Measurements from ENCODE around the gene DGUOK.

Gene DGUOK

DNA sequence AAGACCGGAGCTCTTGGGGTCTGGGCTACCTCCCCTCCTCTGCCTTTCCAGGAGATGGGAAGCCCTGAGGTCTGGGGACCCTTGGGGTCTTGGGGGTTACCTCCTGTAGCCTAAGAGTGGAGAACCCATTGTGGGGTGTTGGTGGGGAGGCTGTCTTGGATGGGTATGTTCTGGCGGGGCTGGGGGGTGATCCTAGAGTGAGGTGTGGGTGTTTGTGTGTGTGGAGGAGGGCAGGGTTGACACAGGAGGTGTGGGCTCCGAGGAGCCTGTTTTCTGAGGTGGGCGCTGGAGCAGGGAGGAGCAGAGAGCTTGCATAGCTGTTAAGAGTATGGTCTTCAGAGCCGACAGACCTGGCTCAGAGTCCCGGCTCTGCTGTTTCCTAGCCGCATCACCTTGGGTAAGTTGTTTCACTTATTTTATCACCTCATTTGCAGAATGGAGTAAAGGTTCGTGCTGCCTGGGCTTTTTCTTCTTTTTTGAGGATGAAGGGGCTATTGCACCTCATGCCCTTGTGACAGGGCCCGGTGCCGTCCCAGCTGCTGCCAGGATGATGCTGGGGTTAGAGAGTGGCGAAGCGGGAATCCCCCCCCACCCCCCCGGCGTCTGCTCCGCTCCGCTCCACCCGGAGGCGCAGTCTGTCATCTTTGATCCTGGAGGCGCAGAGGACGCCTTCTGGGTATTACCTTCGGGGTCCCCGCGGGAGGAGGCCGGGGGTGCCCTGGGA is 75.3 kb downstream of the DGUOK start:
- no peak for DNase-seq

DNA sequence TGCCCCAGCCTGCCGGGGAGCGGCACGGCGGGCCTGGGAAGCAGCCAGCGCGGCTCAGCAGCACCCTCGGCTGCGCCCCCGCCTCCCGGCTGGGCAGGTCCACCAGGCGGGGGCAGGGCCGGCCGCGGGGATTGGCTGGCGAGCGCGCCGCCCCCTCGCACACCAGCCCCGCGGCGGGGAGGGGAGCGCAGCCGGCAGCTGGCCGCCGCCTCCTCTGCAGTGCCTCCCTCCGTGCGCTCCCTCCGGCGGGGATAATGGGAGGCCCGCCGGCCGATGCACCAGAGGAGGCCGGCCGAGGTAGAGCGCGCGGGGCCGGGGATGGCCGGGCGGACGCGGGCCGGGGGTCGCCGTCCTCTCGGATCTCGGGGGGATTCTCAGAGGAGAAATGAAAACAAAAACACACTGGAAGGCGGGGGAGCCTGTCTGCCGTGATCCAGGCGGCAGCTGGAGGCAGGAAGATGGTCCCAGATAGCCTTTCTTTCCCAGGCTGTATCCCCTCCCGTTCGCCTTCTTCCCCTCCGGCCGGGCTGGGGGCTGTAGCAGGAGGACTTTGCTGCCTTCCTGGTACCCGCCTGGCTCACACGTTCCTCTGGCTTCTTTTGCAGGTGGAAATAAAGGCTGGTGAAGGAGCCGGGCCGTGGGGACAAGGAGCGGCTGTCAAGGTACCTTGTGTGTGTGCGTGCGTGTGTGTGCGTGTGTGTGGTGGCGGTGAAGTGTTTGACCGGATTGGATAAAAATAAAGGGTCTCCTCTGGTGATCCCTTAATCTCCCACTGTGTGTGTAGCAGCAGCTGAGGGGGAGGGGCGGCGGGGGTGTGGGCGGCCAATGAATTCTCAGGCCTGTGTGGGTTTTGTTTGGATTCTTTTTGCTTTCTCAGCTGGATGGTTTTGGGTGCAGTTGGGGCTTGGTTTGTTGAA is 76.1 kb downstream of the DGUOK start:
- DNase-seq, result peak; percentile 89

GRCh38 chr2:74003494-74004211 is 77.0 kb downstream of the DGUOK start:
- DNase-seq, result no peak

DNA sequence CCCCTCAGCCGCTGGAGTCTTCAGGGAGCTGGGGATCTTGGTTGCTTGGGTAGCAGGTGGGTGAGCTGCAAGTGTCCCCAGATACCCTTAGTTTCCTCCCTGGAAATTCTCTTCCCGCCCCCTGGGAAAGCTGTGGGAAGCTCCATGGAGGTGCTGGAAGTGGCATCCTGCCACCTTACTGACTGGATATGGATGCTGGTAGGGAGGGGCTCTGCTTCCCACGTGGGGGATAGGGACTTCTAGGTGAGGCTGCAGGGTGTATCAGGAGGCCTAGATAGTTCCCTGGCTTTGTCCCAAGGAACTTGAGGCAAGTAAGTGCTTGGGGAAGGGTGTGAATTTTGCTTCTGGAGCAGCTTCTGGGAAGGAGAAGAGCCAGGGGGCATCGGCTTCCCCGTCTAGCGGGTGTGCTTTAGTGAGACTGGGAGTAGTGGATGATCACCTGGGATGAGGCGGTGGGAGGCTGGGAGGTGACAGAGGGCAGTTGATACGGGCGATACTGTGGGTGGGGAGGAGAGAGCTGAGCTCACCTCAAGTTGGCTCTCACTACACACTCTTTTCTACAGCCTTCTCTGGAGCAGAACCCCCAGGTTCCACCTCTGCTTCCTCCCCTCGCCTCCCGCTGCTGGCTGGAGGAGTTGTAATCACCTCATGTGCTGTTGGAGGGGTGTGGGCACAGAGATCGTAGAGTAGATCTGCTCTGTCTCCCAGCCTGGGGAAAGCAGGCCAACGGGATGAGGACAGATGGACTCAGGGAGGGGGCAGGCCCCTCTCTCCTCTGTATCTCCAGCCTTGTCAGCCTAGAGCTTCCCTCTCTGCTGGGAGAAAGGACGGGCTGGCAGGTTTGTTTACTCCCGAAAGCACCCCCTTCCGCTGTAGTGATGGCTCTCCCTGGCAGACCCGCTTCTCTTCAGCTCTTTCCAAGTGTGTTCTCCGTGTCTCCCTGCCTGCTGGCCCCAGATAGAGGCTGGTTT is 77.8 kb downstream of the DGUOK start:
- DNase-seq, result no peak

DNA sequence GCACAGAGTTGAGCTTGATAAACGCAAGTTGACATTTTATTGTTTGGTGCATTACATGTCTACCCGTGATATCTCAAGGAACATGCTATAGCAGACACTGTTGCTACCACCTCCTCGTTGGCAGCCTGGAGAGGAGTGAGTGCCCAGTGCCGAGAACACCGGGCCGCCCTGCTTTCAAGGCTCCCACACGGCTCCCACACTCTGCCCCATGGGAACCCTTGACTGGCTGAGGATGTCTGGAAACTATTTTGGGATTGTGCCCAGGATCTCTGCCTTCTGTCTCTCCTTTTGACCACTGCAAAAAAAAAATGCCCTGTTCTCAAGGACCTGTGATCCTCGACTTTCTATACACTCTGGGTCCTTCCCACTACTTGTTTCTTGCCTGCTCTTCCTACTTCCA is 79.1 kb downstream of the DGUOK start:
- DNase-seq, result no peak

- no peak for DNase-seq
Measured at GRCh38 chr2:74006459-74006858, 79.8 kb downstream of the DGUOK start.

DNA sequence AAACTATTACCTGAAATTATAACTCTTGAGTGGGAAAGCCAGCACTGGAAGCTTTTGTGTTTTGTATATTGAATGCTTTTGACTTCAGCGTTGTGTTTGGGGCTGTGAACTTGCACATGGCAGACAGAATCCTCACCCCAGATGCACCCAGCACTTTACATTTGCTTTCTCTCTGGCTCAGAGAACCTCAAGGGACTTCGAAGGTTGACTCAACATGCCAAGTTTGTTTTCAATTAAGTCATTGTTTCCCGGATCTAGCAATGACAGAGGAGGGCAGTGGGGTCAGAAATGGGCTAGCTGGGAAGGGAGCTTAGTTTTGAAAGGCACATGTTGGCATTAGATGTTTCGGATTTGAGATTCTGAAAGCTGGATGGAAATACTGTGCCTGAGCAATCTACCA is 80.4 kb downstream of the DGUOK start:
- no peak for DNase-seq

GRCh38 chr2:74007711-74008110 is 81.0 kb downstream of the DGUOK start:
- DNase-seq, result no peak

All from RPMI8226 (cell line).